ENCODE data around the gene CCDC28A.
"Not testable (repeated sequence)": the region's sequence is repeated elsewhere in the genome, so short reads cannot be mapped to it uniquely, and the experiment has no call there.

CCDC28A gene

DNA sequence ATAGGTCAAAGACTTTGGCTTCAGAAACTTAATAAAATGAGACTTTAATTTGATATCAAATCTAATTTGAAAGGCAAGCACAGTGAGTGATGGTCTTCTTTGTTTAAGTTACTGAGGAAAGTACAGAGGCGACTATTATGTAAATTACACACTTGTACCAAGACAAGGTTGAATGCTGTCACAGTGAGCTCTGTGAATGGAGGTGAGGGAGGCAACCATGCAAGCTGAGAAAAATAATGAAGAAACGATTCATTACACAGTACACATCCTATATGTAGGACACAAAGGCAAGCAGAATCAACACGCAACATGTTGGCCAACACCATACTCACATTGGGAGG lies 46.8 kb upstream of the CCDC28A start:
- H3K4me3 ChIP-seq (ENCODE audit: low read depth in 1 of 2, low read length in 2 of 2), result no peak overlapping the region
- H3K27ac ChIP-seq (ENCODE audit: low read length), result no peak overlapping the region
- DNase-seq (no peak), ATAC-seq (ENCODE audit: insufficient read depth, low read depth) (no peak)
- no peaks in the 10 kb centered on the region for H3K36me3 ChIP-seq (ENCODE audit: insufficient read depth, low read length)
- H3K27me3 ChIP-seq (ENCODE audit: insufficient read depth, low read length, poor library complexity), result peaks cover 5% of the 10 kb centered on the region
- H3K79me2 ChIP-seq (ENCODE audit: insufficient read depth, low read length), result no peaks in the 10 kb centered on the region
- H3K4me1 ChIP-seq (ENCODE audit: insufficient read depth, low read length), result no peaks in the 10 kb centered on the region
- H3K9ac ChIP-seq (ENCODE audit: low read depth, low read length), result no peak overlapping the region
- TF ChIP-seq, protein P1, sequence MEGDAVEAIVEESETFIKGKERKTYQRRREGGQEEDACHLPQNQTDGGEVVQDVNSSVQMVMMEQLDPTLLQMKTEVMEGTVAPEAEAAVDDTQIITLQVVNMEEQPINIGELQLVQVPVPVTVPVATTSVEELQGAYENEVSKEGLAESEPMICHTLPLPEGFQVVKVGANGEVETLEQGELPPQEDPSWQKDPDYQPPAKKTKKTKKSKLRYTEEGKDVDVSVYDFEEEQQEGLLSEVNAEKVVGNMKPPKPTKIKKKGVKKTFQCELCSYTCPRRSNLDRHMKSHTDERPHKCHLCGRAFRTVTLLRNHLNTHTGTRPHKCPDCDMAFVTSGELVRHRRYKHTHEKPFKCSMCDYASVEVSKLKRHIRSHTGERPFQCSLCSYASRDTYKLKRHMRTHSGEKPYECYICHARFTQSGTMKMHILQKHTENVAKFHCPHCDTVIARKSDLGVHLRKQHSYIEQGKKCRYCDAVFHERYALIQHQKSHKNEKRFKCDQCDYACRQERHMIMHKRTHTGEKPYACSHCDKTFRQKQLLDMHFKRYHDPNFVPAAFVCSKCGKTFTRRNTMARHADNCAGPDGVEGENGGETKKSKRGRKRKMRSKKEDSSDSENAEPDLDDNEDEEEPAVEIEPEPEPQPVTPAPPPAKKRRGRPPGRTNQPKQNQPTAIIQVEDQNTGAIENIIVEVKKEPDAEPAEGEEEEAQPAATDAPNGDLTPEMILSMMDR (IDR thresholded peaks at IDR 0.05; ENCODE audit: borderline replicate concordance, extremely low read depth, low read length, poor library complexity, severe bottlenecking), result no peak
- no peak for TF ChIP-seq EZH2 (IDR thresholded peaks at IDR 0.05; ENCODE audit: borderline replicate concordance, low read depth, low read length, severe bottlenecking)
- H2AFZ ChIP-seq (ENCODE audit: low read depth, low read length), result no peak overlapping the region
- no peak overlapping the region for H3K4me2 ChIP-seq (ENCODE audit: insufficient read depth, low read length)
- H3K9me3 ChIP-seq (ENCODE audit: insufficient read depth, low read length, severe bottlenecking), result no peaks in the 10 kb centered on the region
- no peaks in the 10 kb centered on the region for H4K20me1 ChIP-seq (ENCODE audit: insufficient read depth, low read length)

DNA sequence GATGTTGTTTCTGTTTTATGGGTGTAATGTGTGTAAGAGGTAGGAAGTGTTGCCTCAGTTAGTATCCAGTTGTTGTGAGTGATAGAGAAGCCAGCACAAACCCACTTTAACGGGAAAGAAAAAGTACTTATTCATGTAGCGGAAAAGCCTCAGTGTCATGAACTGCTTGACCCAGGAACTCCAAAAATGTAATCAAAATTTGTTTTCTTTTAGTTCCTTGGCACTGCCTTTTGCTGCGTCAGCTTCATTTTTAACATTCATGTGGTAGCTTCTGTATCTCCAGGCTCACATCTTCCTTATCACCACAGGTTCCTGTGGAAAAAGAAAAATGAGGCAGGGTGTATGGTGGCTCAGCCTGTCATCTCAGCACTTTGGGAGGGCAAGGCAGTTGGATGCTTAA lies 46.4 kb upstream of the CCDC28A start:
- no peaks in the 10 kb centered on the region for H3K4me1 ChIP-seq (ENCODE audit: insufficient read depth, low read length)
- H3K36me3 ChIP-seq (ENCODE audit: insufficient read depth, low read length), result no peaks in the 10 kb centered on the region
- H3K27me3 ChIP-seq (ENCODE audit: insufficient read depth, low read length, poor library complexity), result peaks cover 5% of the 10 kb centered on the region
- no peak for DNase-seq
- no peak for ATAC-seq (ENCODE audit: insufficient read depth, low read depth)
- H3K9ac ChIP-seq (ENCODE audit: low read depth, low read length), result no peak overlapping the region
- H3K4me3 ChIP-seq (ENCODE audit: low read depth in 1 of 2, low read length in 2 of 2), result no peak overlapping the region
- no peak overlapping the region for H2AFZ ChIP-seq (ENCODE audit: low read depth, low read length)
- H3K79me2 ChIP-seq (ENCODE audit: insufficient read depth, low read length), result no peaks in the 10 kb centered on the region
- H3K27ac ChIP-seq (ENCODE audit: low read length), result no peak overlapping the region
- no peaks in the 10 kb centered on the region for H3K9me3 ChIP-seq (ENCODE audit: insufficient read depth, low read length, severe bottlenecking)
- no peak for TF ChIP-seq EZH2 (IDR thresholded peaks at IDR 0.05; ENCODE audit: borderline replicate concordance, low read depth, low read length, severe bottlenecking)
- TF ChIP-seq, protein P1 (IDR thresholded peaks at IDR 0.05; ENCODE audit: borderline replicate concordance, extremely low read depth, low read length, poor library complexity, severe bottlenecking), result no peak
- no peaks in the 10 kb centered on the region for H4K20me1 ChIP-seq (ENCODE audit: insufficient read depth, low read length)
- no peak overlapping the region for H3K4me2 ChIP-seq (ENCODE audit: insufficient read depth, low read length)

DNA sequence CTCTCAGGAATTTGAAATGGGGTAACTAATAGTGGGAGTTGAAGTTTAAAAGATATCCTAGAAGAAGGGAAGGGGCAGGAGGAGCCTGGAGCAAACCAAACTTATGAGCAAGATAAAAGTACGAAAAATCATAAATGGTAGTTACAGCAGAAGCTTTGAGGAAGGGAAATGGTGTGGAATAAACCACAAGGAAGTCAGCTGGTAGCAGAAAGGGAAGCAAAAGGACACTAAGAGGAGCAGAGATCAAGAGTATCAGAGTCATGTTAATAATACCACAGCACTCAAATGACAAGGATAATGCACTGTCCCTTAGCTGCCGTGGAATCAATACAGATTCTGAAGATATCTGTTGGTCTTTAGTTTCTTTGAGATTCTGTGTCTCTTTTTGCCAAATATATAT lies 44.9 kb upstream of the CCDC28A start:
- peaks cover 5% of the 10 kb centered on the region for H3K27me3 ChIP-seq (ENCODE audit: insufficient read depth, low read length, poor library complexity)
- no peak for TF ChIP-seq EZH2 (IDR thresholded peaks at IDR 0.05; ENCODE audit: borderline replicate concordance, low read depth, low read length, severe bottlenecking)
- H4K20me1 ChIP-seq (ENCODE audit: insufficient read depth, low read length), result no peaks in the 10 kb centered on the region
- H3K36me3 ChIP-seq (ENCODE audit: insufficient read depth, low read length), result no peaks in the 10 kb centered on the region
- H3K4me2 ChIP-seq (ENCODE audit: insufficient read depth, low read length), result no peak overlapping the region
- no peak overlapping the region for H3K9ac ChIP-seq (ENCODE audit: low read depth, low read length)
- no peak overlapping the region for H3K4me3 ChIP-seq (ENCODE audit: low read depth in 1 of 2, low read length in 2 of 2)
- ATAC-seq (ENCODE audit: insufficient read depth, low read depth) (no peak), DNase-seq (no peak)
- no peak overlapping the region for H2AFZ ChIP-seq (ENCODE audit: low read depth, low read length)
- no peaks in the 10 kb centered on the region for H3K79me2 ChIP-seq (ENCODE audit: insufficient read depth, low read length)
- H3K9me3 ChIP-seq (ENCODE audit: insufficient read depth, low read length, severe bottlenecking), result no peaks in the 10 kb centered on the region
- H3K4me1 ChIP-seq (ENCODE audit: insufficient read depth, low read length), result no peaks in the 10 kb centered on the region
- H3K27ac ChIP-seq (ENCODE audit: low read length), result no peak overlapping the region

DNA sequence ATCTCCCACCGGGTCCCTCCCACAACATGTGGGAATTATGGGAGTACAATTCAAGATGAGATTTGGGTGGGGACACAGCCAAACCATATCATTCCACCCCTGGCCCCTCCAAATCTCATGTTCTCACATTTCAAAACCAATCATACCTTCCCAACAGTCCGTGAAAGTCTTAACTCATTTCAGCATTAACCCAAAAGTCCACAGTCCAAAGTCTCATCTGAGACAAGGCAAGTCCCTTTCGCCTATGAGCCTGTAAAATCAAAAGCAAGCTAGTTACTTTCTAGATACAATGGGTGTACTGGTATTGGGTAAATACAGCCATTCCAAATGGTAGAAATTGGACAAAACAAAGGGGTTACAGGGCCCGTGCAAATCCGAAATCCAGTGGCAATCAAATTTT lies 43.5 kb upstream of the CCDC28A start:
- not testable (repeated sequence) for H3K9me3 ChIP-seq (ENCODE audit: insufficient read depth, low read length, severe bottlenecking); H2AFZ ChIP-seq (ENCODE audit: low read depth, low read length); H3K79me2 ChIP-seq (ENCODE audit: insufficient read depth, low read length); H3K4me2 ChIP-seq (ENCODE audit: insufficient read depth, low read length); H3K4me1 ChIP-seq (ENCODE audit: insufficient read depth, low read length); H3K27ac ChIP-seq (ENCODE audit: low read length); ATAC-seq (ENCODE audit: insufficient read depth, low read depth); H3K36me3 ChIP-seq (ENCODE audit: insufficient read depth, low read length); H3K27me3 ChIP-seq (ENCODE audit: insufficient read depth, low read length, poor library complexity); H4K20me1 ChIP-seq (ENCODE audit: insufficient read depth, low read length); H3K9ac ChIP-seq (ENCODE audit: low read depth, low read length); H3K4me3 ChIP-seq (ENCODE audit: low read depth in 1 of 2, low read length in 2 of 2); DNase-seq

All from DND-41 (cell line).